WTC11 (cell line): ENCODE measurements around the gene ENO2. TPM values are rescaled to one million over a fixed set of nuclear protein-coding genes. Genes with fewer than 3 reads are reported as not detected.

Experiments
- ATAC-seq: fragments of 200-7000 bp; cut with Tn5 transposase; 2 replicates; pipeline ENCODE4 v1.10.0; 2021; ENCODE audit warnings: mild to moderate bottlenecking, moderate library complexity
- CTCF ChIA-PET: fragments of 300-600 bp; sonication (Branson Sonifier 250); formaldehyde crosslinking; loops from one replicate; lab custom pipeline; 2021; ENCODE audit warnings: antibody characterized with exemption; lab: Charles Lee
- POLR2A ChIA-PET: fragments of 350-600 bp; sonication (Branson Sonifier 250); formaldehyde crosslinking; loops from one replicate; lab custom pipeline; 2021; ENCODE audit warnings: antibody characterized with exemption; lab: Charles Lee
- DNase-seq: peaks from one replicate; pipeline ENCODE4 v3.0.0; 2021; ENCODE audit warnings: low spot score
- H3K27ac Mint-ChIP-seq: 2 replicates; pipeline ENCODE4 v1.8.0; 2021; ENCODE audit warnings: mixed read lengths
- H3K27me3 Mint-ChIP-seq: 2 replicates; pipeline ENCODE4 v1.8.0; 2021; ENCODE audit warnings: low read depth, mild to moderate bottlenecking, moderate library complexity, mixed read lengths
- H3K36me3 Mint-ChIP-seq: 2 replicates; pipeline ENCODE4 v1.8.0; 2021; ENCODE audit warnings: mixed read lengths
- H3K4me1 Mint-ChIP-seq: 2 replicates; pipeline ENCODE4 v1.8.0; 2022; ENCODE audit warnings: mixed read lengths
- H3K4me3 Mint-ChIP-seq: 2 replicates; pipeline ENCODE4 v1.8.0; 2021; ENCODE audit warnings: mild to moderate bottlenecking, moderate library complexity, mixed read lengths
- H3K9me3 Mint-ChIP-seq: 2 replicates; pipeline ENCODE4 v1.8.0; 2021; ENCODE audit warnings: mixed read lengths
- GRHL2 ChIP-seq: fragments of 250-450 bp; sonication (Bioruptor Pico); IDR thresholded peaks from 2 replicates; pipeline ENCODE4 v1.8.0; 2022; ENCODE audit warnings: mild to moderate bottlenecking, moderate library complexity; ENCODE audit not compliant: insufficient replicate concordance, severe bottlenecking
- MAX ChIP-seq: sonication (generic); formaldehyde crosslinking; IDR thresholded peaks from 2 replicates; pipeline ENCODE4 v1.8.0; 2022; ENCODE audit warnings: mild to moderate bottlenecking, missing genetic modification reagents
- MLX ChIP-seq: sonication (generic); formaldehyde crosslinking; IDR thresholded peaks from 2 replicates; pipeline ENCODE4 v1.8.1; 2023; ENCODE audit warnings: mild to moderate bottlenecking, missing genetic modification reagents, moderate library complexity
- NFE2L1 ChIP-seq: sonication (generic); formaldehyde crosslinking; IDR thresholded peaks from 2 replicates; pipeline ENCODE4 v1.8.1; 2023; ENCODE audit warnings: missing genetic modification reagents
- NR1H2 ChIP-seq: sonication (generic); formaldehyde crosslinking; IDR thresholded peaks from 2 replicates; pipeline ENCODE4 v1.9.0; 2021; ENCODE audit warnings: mild to moderate bottlenecking, moderate library complexity, missing genetic modification reagents
- NR3C1 ChIP-seq: sonication (generic); formaldehyde crosslinking; conservative IDR thresholded peaks from 2 replicates; pipeline ENCODE4 v1.8.1; 2023; ENCODE audit warnings: low read depth, mild to moderate bottlenecking, missing genetic modification reagents
- TEAD4 ChIP-seq: sonication (generic); formaldehyde crosslinking; IDR thresholded peaks from 2 replicates; pipeline ENCODE4 v1.8.0; 2022; ENCODE audit warnings: mild to moderate bottlenecking, missing genetic modification reagents
- ZNF281 ChIP-seq: sonication (generic); formaldehyde crosslinking; IDR thresholded peaks from 2 replicates; pipeline ENCODE4 v1.8.0; 2023; ENCODE audit warnings: mild to moderate bottlenecking, missing genetic modification reagents
- total RNA-seq: library from RNA; stranded (reverse); gene quantifications from 3 replicates; pipeline ENCODE4 v1.2.3, GENCODE V29; 2021
- TF ChIP-seq, protein P1 (sequence below): sonication (generic); formaldehyde crosslinking; IDR thresholded peaks from 2 replicates; pipeline ENCODE4 v1.8.0; 2022; ENCODE audit warnings: missing genetic modification reagents
- TF ChIP-seq, protein P2 (sequence below): sonication (generic); formaldehyde crosslinking; IDR thresholded peaks from 2 replicates; pipeline ENCODE4 v1.8.1; 2023; ENCODE audit warnings: mild to moderate bottlenecking, moderate library complexity, missing genetic modification reagents

Gene ENO2
- total RNA-seq, 1 experiment from 2014 or later: 118 TPM

DNA sequence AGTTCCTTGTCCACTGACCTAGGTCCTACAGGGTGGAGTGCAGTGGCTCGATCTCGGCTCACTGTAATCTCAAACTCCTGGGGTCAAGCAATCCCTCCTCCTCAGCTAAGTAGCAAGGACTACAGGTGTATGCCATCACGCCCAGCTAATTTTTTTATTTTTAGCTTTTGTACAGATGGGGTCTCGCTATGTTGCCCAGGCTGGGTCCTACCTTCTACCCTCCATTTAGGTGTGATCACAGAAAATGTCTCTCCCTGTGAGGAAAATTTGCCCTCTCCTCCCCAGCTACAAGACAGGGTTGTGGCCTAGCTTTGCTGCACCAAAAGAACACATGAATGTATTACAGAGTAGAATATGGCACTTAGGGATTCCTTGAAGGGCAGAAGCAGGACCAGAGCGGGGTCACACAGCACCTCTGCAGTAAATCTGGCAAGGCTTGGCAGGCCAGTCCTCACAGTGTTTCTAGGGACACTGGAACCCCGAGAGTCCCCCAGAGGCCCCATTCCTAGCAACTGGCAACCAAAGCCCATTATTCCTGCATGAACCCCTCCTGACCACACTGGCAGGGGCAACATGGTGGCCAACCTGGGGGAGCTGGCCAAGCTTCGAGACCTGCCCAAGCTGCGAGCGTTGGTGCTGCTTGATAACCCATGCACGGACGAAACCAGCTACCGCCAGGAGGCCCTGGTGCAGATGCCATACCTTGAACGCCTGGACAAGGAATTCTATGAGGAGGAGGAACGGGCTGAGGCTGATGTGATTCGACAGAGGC, 2.0 kb upstream of the ENO2 start:
- ChIA-PET POLR2A (interaction anchor here (0.9 kb wide), 1 partner anchor 13 kb away, joined by 3 read pairs; no protein-coding TSS in a partner anchor), CTCF (interaction anchor here (0.9 to 9.1 kb wide), 7 partner anchors 10 to 52 kb away, joined by 3 to 45 read pairs (median 4); partner anchors contain the start of gene SPSB2)
- DNase-seq (no peak), ATAC-seq (no peak)
- H3K27me3 Mint-ChIP-seq: peaks cover 15% of the 10 kb centered on the region
- H3K4me3 Mint-ChIP-seq: peak overlapping the region; percentile 18; the same call in 1 of the 2 replicates
- H3K27ac Mint-ChIP-seq: no peak overlapping the region
- no peaks in the 10 kb centered on the region for H3K9me3 Mint-ChIP-seq
- H3K36me3 Mint-ChIP-seq: peaks cover 14% of the 10 kb centered on the region
- no peak for TF ChIP-seq NR1H2 (CRISPR knock-in tag)
- TF ChIP-seq NR3C1 (CRISPR knock-in tag): no peak
- no peak for TF ChIP-seq NFE2L1
- no peak for TF ChIP-seq TEAD4
- TF ChIP-seq, protein P1, sequence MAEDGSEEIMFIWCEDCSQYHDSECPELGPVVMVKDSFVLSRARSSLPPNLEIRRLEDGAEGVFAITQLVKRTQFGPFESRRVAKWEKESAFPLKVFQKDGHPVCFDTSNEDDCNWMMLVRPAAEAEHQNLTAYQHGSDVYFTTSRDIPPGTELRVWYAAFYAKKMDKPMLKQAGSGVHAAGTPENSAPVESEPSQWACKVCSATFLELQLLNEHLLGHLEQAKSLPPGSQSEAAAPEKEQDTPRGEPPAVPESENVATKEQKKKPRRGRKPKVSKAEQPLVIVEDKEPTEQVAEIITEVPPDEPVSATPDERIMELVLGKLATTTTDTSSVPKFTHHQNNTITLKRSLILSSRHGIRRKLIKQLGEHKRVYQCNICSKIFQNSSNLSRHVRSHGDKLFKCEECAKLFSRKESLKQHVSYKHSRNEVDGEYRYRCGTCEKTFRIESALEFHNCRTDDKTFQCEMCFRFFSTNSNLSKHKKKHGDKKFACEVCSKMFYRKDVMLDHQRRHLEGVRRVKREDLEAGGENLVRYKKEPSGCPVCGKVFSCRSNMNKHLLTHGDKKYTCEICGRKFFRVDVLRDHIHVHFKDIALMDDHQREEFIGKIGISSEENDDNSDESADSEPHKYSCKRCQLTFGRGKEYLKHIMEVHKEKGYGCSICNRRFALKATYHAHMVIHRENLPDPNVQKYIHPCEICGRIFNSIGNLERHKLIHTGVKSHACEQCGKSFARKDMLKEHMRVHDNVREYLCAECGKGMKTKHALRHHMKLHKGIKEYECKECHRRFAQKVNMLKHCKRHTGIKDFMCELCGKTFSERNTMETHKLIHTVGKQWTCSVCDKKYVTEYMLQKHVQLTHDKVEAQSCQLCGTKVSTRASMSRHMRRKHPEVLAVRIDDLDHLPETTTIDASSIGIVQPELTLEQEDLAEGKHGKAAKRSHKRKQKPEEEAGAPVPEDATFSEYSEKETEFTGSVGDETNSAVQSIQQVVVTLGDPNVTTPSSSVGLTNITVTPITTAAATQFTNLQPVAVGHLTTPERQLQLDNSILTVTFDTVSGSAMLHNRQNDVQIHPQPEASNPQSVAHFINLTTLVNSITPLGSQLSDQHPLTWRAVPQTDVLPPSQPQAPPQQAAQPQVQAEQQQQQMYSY (CRISPR knock-in tag): peak; percentile 45; the same call in 1 of the 2 replicates
- peaks cover 31% of the 10 kb centered on the region for H3K4me1 Mint-ChIP-seq

DNA sequence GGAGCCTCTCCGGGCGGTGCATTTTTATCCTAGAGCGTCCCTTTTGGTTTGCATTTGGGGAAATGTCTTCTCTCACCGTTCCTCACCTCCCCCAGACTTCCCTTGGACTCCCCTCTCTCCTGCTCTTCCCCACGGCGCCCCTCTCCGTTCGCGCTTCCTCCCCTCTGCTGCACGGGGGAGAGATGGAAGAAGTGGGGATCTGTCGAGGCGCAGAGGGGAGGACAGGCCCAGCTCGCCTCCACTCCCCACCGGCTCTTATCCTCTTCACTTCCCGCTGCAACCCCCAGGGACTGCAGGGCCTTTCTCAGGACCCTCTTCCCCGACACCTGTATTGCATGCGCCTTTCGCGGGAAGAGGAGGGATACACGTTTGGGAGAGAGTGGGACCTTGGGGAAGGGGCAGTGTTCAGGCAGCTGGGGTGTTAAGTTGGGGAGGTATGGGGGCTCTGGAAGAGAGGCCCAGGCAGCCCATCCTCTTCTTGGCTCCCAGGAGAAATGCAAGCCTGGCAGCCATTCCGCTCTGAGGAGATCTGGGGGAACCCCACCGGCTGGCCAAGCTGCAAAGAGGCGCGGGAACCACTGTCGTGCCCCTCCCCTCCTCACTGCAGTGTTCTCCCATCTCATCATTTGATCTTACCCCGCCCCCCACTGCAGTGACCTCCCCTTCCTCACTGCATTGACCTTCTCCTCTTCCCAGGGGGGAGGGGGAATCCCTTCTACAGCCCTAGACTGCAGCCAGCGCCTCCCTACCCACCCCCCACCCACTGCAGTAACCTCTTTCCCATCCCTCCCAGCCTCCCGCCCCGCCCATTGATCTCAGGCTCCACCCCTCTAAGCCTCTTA, 788 bp downstream of the ENO2 start:
- POLR2A ChIA-PET: interaction anchor here (0.5 to 2.0 kb wide), 6 partner anchors 11 to 47 kb away, joined by 4 to 16 read pairs (median 5); partner anchors contain the start of genes C12orf57, RNU7-1, SPSB2 and TPI1
- ATAC-seq: peak; percentile 41
- Mint-ChIP-seq H3K27ac (peak overlapping the region; percentile 64), H3K9me3 (no peaks in the 10 kb centered on the region), H3K4me3 (peak overlapping the region; percentile 97), H3K4me1 (peaks cover 39% of the 10 kb centered on the region), H3K36me3 (peaks cover 32% of the 10 kb centered on the region), H3K27me3 (peaks cover 12% of the 10 kb centered on the region)
- CTCF ChIA-PET: interaction anchor here (0.7 to 9.1 kb wide), 7 partner anchors 11 to 46 kb away, joined by 3 to 45 read pairs (median 7); partner anchors contain the start of gene SPSB2
- no peak for TF ChIP-seq MLX (CRISPR knock-in tag)
- TF ChIP-seq GRHL2: no peak
- TF ChIP-seq, protein P2, sequence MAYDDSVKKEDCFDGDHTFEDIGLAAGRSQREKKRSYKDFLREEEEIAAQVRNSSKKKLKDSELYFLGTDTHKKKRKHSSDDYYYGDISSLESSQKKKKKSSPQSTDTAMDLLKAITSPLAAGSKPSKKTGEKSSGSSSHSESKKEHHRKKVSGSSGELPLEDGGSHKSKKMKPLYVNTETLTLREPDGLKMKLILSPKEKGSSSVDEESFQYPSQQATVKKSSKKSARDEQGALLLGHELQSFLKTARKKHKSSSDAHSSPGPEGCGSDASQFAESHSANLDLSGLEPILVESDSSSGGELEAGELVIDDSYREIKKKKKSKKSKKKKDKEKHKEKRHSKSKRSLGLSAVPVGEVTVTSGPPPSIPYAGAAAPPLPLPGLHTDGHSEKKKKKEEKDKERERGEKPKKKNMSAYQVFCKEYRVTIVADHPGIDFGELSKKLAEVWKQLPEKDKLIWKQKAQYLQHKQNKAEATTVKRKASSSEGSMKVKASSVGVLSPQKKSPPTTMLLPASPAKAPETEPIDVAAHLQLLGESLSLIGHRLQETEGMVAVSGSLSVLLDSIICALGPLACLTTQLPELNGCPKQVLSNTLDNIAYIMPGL: 0 out of 2 replicates have a peak, but pooled peaks have one; percentile 48
- TF ChIP-seq, protein P1 (CRISPR knock-in tag): peak; percentile 61
- TF ChIP-seq ZNF281 (CRISPR knock-in tag): peak; percentile 79
- 0 out of 2 replicates have a peak, but pooled peaks have one; percentile 51 for TF ChIP-seq MAX (CRISPR knock-in tag)
- peak; percentile 74 for DNase-seq
